Stimulated activated CD8-positive, alpha-beta memory T cell treated with anti-CD3 and anti-CD28 coated beads, Interleukin-12 subunit alpha, Interleukin-12 subunit beta, amount 100 ng/mL, for 1 hour (primary cell): Measurements from ENCODE around the gene ALPL.
"Not testable (repeated sequence)": the region's sequence is repeated elsewhere in the genome, so short reads cannot be mapped to it uniquely, and the experiment has no call there.

Experiments used
- DNase-seq: peaks from one replicate; pipeline ENCODE4 v3.0.0-alpha.2; 2020; ENCODE audit warnings: low read depth

ALPL gene

DNA sequence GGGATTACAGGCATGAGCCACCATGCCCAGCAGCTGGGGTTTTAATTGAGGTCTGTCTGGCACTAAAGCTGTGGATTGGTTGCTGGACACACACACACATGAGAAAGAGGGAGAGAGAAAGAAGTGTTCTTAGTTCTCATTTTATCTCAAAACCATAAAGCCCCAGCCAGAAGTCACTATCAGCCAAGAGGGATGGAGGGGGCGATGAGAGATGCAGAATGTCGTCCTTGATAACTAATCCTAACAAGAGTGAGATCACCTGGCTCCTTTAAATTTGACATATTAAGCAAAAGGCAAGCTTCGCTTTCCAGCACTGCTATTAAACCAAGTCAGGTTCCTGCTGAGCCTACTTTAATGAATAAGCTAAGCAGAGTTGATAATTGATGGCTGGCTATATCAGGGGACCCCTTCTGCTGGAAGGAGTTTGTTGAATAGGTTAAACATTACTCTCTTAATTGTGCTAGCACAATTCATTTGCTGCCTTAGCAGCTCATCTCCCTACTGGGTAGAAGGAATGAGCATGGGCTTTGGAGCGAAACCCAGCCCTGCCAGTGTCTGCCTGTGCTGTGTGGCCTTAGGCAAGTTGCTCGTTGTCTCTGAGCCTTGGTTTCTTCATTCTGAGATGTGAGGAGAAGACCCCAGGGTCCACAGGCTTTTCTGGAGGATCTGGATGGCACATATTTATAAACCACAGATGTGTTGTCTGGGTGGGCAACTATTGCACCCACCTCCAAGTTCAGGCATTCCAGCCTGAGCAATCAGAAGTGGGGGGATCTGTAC lies 50.8 kb downstream of the ALPL start:
- DNase-seq: no peak

DNA sequence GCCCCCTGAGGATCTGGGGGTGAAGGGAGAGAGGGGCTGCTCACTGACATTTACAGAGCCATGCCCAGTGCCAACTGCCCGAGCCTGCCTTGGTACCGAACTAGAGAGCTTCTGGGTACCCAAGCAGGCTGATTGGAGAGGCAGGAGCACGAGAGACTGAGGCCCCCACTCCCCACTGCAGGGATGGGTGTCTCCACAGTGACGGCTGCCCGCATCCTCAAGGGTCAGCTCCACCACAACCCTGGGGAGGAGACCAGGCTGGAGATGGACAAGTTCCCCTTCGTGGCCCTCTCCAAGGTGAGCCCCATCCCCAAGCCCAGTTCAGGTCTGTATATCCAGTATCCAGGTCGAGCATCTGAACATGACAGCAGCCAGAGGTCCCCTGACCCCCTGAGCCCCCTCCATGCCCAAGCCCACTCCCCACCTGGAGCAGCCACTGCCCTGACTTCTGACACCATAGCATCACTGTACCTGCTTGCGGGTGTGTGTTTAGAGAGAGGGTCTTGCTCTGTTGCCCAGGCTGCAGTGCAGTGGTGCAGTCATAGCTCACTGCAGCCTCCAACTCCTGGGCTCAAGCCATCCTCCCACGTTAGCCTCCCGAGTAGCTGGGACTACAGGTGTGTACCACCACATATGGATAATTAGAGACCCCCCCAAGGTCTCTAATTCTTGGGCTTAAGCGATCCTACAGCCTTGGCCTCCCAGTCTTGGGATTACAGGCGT lies 51.9 kb downstream of the ALPL start:
- DNase-seq: no peak

DNA sequence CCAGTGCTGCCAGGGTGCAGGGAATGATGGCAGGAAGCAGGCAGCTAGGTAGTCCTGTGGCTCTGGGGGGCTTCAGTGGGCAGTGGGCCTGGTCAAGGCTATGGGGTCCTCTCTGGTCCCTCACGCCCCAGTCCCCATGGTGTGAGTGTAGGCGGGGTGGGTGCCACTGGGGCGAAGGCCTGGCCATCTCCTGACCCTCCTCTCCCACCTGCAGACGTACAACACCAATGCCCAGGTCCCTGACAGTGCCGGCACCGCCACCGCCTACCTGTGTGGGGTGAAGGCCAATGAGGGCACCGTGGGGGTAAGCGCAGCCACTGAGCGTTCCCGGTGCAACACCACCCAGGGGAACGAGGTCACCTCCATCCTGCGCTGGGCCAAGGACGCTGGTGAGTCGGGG lies 53.7 kb downstream of the ALPL start:
- DNase-seq: no peak

DNA sequence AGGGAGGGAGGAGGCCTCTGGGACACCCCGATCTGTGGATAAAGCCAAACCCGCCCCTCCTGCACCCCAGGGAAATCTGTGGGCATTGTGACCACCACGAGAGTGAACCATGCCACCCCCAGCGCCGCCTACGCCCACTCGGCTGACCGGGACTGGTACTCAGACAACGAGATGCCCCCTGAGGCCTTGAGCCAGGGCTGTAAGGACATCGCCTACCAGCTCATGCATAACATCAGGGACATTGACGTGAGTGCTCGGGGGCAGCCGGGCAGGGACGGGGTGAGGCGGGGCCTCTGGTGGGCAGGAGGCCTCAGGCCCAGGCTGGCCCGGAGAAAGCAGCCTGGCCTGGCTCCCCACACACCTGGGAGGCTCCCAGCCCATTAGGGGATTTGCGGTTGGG lies 54.7 kb downstream of the ALPL start:
- DNase-seq: no peak

DNA sequence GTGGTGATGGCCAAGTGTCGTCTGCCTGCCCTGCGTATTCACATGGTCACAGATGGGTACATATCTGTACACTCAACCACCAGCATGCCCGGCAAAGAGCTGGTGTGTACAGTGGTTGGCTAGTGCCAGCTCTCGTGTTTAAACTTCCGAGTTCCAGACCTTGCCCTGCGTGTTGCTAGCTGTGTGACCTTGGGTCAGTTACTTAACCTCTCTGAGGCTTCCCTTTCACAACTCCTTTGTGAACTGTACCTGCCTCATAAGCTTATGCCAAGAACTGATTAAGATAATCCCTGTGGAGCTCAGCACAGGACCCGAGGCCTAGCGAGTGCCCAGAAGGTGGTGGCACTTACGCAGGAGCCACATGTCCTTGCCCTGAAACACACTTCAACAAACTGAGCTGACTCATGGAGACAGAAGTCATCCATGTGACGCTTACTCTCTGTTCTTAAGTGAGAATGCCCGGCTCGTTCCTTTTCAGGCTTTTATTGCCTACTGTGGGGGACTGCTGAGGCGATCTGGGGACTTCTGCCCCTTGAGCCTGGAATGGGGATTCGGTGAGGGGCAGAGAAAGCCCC lies 55.4 kb downstream of the ALPL start:
- DNase-seq: no peak

DNA sequence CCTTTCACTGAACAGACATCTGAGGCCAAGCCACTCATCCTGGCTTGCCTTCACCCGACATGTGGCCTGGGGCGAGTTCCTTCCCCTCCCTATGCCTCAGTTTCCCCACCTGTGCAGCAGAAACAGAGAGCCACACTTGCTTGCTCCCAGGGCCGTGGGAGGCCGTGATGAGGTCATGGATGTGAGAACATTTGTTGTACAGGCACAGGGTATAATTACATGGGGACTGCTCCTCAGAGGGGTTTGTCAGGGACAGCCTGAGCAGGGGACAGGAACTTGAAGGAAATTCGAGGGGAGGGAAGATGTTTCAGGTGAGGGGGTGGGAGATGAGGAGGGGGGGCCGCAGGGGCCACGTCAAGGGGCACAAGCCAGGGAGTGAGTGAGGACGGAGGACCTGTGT lies 56.1 kb downstream of the ALPL start:
- DNase-seq: no peak

DNA sequence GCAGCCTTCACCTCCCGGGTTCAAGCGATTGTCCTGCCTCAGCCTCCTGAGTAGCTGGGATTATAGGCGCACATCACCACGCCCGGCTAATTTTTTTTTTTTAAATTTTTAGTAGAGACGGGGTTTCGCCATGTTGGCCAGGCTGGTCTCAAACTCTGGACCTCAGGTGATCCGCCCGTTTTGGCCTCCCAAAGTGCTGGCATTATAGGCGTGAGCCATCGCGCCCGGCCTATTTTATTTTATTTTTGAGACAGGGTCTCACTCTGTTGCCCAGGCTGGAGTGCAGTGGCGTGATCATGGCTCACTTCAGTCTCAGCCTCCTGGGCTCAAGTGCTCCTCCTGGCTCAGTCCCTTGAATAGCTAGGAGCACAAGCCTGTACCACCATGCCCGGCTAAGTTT lies 57.1 kb downstream of the ALPL start:
- DNase-seq: not testable (repeated sequence)

DNA sequence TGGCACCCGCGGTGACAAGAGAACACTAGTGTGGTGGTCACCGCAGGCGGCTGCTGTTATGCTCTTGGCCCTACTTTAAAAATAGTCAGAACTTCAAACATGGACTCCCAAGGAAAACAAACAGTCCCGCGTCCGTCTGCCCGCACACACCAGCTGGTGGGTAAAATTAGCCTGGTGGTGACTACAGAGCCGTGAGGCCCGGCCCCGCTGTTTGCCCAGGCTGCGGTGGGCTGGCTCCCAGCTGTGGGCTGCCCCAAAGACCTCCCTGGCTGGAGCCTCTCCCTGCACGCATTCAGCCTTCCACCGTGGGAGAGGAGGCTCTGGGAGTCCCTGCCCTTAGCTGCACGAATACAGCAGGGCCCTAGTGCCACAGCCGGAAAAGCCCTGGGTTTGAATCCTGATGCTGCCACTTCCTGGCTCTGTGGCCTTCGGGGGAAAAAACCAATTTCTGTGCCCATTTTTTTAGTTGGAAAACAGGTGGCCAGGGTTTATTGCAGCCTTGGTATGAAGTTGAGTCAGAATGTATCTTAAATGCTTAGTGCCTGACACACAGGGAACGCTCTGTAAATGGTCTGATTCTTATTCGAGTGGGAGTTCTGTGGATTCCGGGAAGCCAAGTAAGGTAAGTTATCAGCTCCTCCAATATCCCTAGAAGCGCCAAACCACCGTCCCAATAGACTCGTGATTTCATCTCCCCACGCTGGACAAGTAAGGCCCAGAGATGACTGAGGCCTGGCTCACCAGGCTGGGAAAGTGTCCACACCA lies 58.2 kb downstream of the ALPL start:
- no peak for DNase-seq

DNA sequence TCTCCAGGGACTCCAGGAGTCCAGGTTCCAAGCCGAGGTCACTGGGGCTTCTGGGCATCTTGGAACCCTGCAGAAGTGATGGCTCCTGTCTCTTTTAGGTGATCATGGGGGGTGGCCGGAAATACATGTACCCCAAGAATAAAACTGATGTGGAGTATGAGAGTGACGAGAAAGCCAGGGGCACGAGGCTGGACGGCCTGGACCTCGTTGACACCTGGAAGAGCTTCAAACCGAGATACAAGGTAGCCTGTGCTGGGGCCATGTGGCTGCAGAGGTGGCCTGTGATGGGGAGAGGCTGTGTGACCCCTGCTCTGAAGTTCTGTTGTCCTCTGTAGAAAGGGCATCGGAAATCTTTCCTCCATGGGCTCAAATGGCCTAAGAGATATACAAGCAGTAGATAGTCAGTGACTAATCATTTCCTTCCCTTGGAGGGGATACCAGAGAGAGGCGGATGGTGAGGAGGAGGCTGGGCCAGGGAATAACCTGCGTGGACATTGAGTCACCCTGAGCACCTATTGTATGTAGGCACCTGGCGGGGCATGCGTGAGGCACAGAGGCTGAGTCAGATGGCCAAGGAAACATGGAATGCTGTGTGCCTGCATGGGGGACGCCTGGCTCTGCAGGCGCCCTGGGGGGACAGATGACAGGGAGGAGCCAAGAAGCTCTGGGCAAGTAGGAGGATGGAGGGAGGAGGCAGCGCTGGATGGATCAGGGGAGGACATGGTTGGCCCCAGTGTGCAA lies 59.0 kb downstream of the ALPL start:
- DNase-seq: no peak

DNA sequence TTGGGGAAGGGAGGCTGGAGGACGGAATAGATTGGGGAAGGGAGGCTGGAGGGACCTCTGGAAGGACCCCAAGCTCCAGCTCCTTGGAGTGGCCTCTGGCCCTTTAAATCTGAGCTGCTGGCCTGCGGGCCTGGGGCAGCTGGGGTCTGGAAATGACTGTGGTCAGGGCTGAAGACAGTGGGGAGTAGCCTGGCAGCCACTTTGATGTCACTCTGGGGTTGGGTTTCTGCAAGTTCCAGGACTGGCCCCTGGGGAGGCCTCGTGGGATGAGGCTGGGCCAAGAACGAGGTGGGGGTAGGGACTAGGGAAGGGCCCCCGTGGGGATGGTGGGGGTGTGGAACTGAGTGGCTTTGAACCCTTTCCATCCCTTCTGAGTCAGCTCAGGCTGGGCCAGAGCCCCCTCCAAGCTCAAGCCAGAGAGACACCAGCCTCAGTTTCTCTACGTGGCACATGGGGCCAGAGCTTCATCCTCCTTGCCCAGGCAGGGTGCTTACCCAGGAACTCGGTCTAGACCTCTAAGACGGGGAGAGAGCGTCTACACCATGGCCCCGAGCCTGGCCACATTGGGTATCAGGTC lies 59.7 kb downstream of the ALPL start:
- no peak for DNase-seq

DNA sequence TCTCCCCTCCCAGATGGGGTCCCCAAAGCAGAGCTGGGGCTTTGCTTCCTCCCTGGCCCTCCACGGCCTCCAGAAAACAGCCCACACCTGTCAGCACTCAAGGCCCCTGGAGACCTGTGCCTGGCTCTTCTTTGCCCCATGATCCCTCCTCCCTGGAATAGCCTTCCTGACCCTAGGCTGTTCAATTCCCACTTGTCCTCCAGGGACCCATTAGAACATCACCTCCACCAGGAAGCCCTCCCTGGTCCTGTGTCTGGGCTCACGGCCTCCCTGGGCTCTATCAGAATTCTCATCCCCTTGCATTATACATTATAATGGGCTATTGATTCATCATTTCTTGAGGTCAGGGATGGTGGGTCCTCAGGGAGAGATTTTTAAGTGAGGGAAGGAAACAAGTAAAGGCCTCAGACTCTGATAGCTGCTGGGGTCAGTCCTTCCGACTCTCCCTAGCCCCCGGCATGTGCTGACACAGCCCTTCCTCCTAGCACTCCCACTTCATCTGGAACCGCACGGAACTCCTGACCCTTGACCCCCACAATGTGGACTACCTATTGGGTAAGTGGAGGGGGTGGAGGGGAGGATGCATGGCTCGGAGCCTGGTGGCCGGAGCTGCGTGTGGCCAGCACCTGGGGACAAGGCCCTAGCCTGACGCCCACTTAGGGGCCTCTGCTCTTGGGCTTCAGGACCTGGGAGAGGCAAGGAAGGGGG lies 60.8 kb downstream of the ALPL start:
- no peak for DNase-seq

DNA sequence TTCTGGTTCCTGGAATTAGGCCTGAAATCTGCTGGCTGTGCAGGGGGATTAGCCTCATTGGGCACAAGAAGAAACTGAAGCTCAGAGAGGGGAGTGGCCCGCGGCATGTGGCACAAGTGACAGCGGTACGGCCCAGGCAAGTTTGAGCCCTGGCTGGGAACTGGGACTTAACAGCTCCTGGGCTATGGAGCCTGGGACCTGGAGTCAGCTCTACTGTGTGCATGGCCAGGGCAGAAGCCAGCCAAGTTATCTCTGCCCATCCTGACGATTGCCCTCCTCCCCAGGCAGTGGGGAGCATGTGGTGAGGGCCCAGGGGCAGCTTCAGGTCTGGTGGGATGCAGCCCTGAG lies 61.3 kb downstream of the ALPL start:
- DNase-seq: no peak

DNA sequence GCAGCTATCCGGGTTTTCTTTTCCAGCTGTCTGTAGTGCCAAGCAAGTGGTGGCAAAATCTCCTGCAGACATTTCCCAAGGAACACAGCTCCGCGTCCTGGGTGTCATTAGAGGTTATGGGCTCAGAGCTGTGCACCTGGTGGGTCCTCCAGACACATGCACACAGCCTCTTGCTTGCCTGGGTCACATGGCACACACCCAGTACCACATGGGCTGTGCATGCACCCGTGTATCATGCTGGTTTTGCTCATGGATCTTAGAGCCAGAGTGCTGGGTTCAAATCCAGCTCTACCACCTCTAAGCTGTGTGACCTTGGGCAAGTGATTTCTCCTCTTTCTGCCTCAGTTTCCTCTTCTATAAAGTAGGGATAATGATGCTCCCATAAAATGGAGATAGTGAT lies 61.7 kb downstream of the ALPL start:
- DNase-seq: no peak

DNA sequence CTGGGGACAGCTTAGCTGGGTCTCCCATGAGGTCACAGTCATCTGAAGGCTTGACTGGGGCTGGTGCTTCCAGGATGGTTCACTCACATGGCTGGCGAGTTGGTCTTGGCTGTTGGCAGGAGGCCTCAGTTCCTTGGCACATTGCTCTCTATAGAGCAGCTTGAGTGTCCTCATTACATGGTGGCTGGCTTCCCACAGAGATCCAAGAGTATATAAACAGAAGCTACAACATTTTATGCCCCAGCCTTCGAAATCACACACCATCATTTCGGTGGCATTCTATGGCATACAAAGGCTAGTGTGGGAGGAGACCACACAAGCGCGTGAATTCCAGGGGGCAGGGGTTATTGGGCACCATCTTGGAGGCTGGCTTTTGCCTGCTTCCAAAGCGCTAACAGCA lies 63.0 kb downstream of the ALPL start:
- no peak for DNase-seq

DNA sequence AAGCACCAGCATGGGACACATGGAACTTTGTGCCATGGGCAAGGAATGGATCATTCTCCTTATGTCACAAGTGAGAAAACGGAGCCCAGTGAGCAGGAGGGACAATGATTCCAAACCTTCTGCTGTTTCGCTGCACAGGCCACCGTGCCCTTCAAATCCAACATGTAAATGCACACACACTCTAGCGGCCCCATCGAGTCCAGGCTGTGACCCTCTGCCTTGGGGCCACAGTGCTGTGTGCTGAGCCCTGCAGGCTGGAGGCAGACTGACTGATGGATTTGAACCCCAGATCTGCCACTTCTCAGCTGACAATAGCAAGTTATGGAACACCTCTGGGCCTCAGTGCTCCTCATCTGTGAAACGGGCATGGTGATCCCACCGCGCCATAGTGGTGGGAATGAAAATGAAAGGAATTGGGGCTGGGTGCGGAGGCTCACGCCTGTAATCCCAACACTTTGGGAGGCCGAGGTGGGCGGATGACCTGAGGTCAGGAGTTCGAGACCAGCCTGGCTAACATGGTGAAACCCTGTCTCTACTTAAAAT lies 63.6 kb downstream of the ALPL start:
- DNase-seq: no peak

DNA sequence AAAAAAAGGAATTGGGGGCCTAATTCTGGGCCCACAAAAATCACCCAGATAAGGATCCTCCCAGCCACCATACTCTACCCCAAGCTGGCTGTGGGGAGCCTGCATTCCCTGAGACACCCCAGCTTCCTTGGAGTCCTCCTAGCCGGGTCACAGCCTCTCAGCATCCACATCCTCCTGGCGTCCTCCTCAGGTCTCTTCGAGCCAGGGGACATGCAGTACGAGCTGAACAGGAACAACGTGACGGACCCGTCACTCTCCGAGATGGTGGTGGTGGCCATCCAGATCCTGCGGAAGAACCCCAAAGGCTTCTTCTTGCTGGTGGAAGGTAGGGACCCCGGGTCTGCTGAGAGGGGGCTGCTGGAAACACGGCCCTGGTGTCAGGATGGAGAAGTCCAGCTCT lies 64.3 kb downstream of the ALPL start:
- DNase-seq: no peak

DNA sequence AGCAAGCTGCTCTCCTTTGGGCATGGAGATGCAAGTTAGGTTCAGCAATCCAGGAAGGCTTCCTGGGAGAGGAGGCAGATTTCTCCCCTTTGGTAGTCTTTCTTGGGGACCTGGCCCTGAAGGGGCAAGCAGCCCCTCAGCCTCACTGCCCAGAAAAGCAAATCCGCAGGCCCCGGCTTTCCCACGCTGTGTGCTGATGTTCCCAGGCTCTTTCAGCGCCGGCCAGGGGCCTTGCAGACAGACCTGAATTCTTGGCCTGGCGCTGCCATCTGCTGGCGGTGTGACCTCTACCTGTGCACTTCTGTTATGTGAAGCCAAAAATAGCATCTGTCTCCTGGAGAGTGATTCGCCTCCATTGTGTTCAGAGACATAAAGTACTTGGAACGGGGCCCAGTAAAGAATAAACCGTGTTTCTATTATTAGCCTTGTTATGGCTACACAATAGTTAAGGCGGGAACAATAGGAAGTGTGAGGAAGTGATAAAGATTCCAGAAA lies 64.8 kb downstream of the ALPL start:
- no peak for DNase-seq

DNA sequence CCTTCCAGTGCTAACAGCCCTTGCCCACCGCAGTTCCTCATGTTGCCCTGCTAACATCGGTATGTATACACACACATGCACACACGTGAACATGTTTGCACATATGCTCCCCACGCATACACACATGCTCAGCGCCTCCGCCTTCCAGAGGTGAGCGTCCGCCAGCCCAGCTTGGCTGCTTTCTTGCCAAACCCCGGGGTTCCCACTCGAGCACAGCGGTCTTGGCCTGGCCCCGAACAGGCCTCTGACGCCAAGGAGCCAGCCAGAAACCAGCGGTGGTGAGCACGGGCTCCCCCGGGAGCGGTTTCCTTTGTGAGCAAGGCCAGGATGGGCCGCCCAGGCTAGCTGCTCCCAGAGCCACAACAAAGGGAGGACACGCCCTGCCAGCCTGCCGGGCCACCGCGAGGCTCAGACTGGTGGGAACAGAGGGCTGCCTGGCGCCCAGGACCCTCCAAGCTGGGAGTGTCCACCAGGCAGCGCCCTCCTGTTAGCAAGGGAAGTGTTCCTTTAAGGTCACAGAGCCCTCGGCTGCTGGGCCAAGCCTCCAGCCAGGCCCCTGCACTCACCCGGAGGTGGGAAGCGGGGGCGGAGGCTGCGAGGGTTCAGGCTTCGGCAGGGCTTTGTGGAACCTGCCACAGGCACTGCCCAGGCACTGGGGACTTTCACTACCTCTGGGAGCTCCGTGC lies 65.4 kb downstream of the ALPL start:
- no peak for DNase-seq

DNA sequence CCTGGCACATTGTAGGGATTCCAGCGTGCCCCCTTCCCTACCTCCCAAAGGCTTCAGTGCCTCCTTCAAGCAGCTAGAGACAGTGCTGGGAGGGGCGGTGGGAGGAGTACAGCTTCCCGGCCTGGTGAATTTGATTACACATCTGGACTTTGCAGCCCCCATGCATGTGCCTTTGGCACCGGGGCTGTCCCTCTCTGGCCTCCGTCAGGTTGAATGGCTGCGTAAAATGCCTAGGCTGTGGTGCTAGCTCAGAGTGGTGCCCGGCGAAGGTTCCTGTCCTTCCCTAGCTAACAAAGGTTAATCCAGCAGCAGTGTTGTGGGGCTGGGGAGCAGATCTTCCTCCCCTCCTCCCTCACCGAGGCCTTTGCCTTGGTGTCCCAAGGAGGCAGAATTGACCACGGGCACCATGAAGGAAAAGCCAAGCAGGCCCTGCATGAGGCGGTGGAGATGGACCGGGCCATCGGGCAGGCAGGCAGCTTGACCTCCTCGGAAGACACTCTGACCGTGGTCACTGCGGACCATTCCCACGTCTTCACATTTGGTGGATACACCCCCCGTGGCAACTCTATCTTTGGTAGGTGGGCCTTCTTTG lies 66.2 kb downstream of the ALPL start:
- no peak for DNase-seq
